Osteocyte (in vitro differentiated cells): ENCODE results near the gene TUBGCP6. TPM values are rescaled to one million over a fixed set of nuclear protein-coding genes. Genes with fewer than 3 reads are reported as not detected.

Experiments used
- DNase-seq: peaks from one replicate; pipeline ENCODE4 v3.0.0; 2021; ENCODE audit warnings: mixed read lengths; ENCODE audit not compliant: unreplicated experiment; ENCODE audit errors: extremely low spot score
- H3K27ac Mint-ChIP-seq: one replicate; pipeline ENCODE4 v1.8.0; 2021; ENCODE audit warnings: mild to moderate bottlenecking, mixed read lengths; ENCODE audit not compliant: unreplicated experiment
- H3K27me3 Mint-ChIP-seq: one replicate; pipeline ENCODE4 v1.8.0; 2021; ENCODE audit warnings: mixed read lengths; ENCODE audit not compliant: unreplicated experiment
- H3K36me3 Mint-ChIP-seq: one replicate; pipeline ENCODE4 v1.8.0; 2021; ENCODE audit warnings: mixed read lengths; ENCODE audit not compliant: unreplicated experiment
- H3K4me1 Mint-ChIP-seq: one replicate; pipeline ENCODE4 v1.8.0; 2021; ENCODE audit warnings: mixed read lengths; ENCODE audit not compliant: unreplicated experiment
- H3K4me3 Mint-ChIP-seq: one replicate; pipeline ENCODE4 v1.8.0; 2021; ENCODE audit warnings: mild to moderate bottlenecking, moderate library complexity, mixed read lengths; ENCODE audit not compliant: unreplicated experiment
- H3K9me3 Mint-ChIP-seq: one replicate; pipeline ENCODE4 v1.8.0; 2021; ENCODE audit warnings: mixed read lengths; ENCODE audit not compliant: unreplicated experiment
- CTCF ChIP-seq: fragments of 200-600 bp; sonication (generic); IDR thresholded peaks from 2 replicates; pipeline ENCODE4 v1.5.0; 2021; ENCODE audit warnings: antibody characterized with exemption, mild to moderate bottlenecking, moderate library complexity
- total RNA-seq: library from RNA; stranded (reverse); gene quantifications from 2 replicates; pipeline ENCODE4 v1.2.1, GENCODE V29; 2021

Gene TUBGCP6
- total RNA-seq, 1 donor from 2014 or later, result 55.7 TPM

GRCh38 chr22:50232481-50233151, 12.2 kb downstream of the TUBGCP6 start:
- Mint-ChIP-seq H3K4me1 (peaks cover 3% of the 10 kb centered on the region), H3K36me3 (peaks cover 13% of the 10 kb centered on the region), H3K27ac (no peak overlapping the region), H3K9me3 (no peaks in the 10 kb centered on the region), H3K4me3 (no peak overlapping the region), H3K27me3 (no peaks in the 10 kb centered on the region)
- TF ChIP-seq CTCF, result no peak
- no peak for DNase-seq

GRCh38 chr22:50229370-50229769, 15.5 kb downstream of the TUBGCP6 start:
- no peak overlapping the region for H3K4me3 Mint-ChIP-seq

GRCh38 chr22:50228366-50228765, 16.5 kb downstream of the TUBGCP6 start:
- H3K27ac Mint-ChIP-seq, result no peak overlapping the region
- DNase-seq, result no peak
- H3K36me3 Mint-ChIP-seq, result peaks cover 25% of the 10 kb centered on the region
- TF ChIP-seq CTCF, result no peak
- no peaks in the 10 kb centered on the region for H3K9me3 Mint-ChIP-seq
- H3K27me3 Mint-ChIP-seq, result no peaks in the 10 kb centered on the region
- no peak overlapping the region for H3K4me3 Mint-ChIP-seq
- H3K4me1 Mint-ChIP-seq, result no peaks in the 10 kb centered on the region

More at GRCh38 chr22:50229370-50229769, 15.5 kb downstream of the TUBGCP6 start:
- no peaks in the 10 kb centered on the region for H3K27me3 Mint-ChIP-seq
- H3K4me1 Mint-ChIP-seq, result no peaks in the 10 kb centered on the region
- no peak for DNase-seq
- no peak for TF ChIP-seq CTCF
- H3K9me3 Mint-ChIP-seq, result no peaks in the 10 kb centered on the region
- H3K36me3 Mint-ChIP-seq, result peaks cover 19% of the 10 kb centered on the region
- H3K27ac Mint-ChIP-seq, result no peak overlapping the region

- peaks cover 26% of the 10 kb centered on the region for H3K36me3 Mint-ChIP-seq
- no peaks in the 10 kb centered on the region for H3K4me1 Mint-ChIP-seq
- DNase-seq, result no peak
- no peaks in the 10 kb centered on the region for H3K9me3 Mint-ChIP-seq
- TF ChIP-seq CTCF, result no peak
- H3K27ac Mint-ChIP-seq, result no peak overlapping the region
- H3K4me3 Mint-ChIP-seq, result no peak overlapping the region
- no peaks in the 10 kb centered on the region for H3K27me3 Mint-ChIP-seq
Measured at GRCh38 chr22:50227579-50228215, 17.1 kb downstream of the TUBGCP6 start.

- Mint-ChIP-seq H3K4me3 (no peak overlapping the region), H3K27ac (no peak overlapping the region), H3K9me3 (no peaks in the 10 kb centered on the region), H3K4me1 (no peaks in the 10 kb centered on the region), H3K36me3 (peaks cover 32% of the 10 kb centered on the region), H3K27me3 (no peaks in the 10 kb centered on the region)
- no peak for TF ChIP-seq CTCF
- DNase-seq, result no peak
Measured at GRCh38 chr22:50226875-50227165, 18.0 kb downstream of the TUBGCP6 start.
